Spleen (tissue), 11 donors: Measurements from ENCODE around the gene RHO. TPM values are rescaled to one million over a fixed set of nuclear protein-coding genes. Genes with fewer than 3 reads are reported as not detected.

Experiments used
- DNase-seq: peaks from one replicate; pipeline ENCODE4 v3.0.0-alpha.2; 2020
- H3K27ac ChIP-seq, 8 donors: fragments of 200-600 bp; sonication (generic) in 7 of 8; 1 replicate in 4 of 8; 2 replicates in 4 of 8; pipeline versions ENCODE4 v1.5.0 to v1.8.0; 2016 to 2021; ENCODE audit warnings: inconsistent platforms in 4 of 8, mild to moderate bottlenecking in 4 of 8, moderate library complexity in 1 of 8
- H3K27me3 ChIP-seq, 7 donors: fragments of 200-600 bp; sonication (generic) in 6 of 7; replicated peaks in 1 of 7; 1 replicate in 4 of 7; 2 replicates in 3 of 7; pipeline versions ENCODE4 v1.5.0 to v1.8.0; 2016 to 2021; ENCODE audit warnings: inconsistent platforms in 3 of 7, mild to moderate bottlenecking in 1 of 7
- H3K36me3 ChIP-seq, 6 donors: fragments of 200-600 bp; sonication (generic) in 5 of 6; 1 replicate in 4 of 6; 2 replicates in 2 of 6; pipeline versions ENCODE4 v1.5.0 to v1.8.0; 2016 to 2021; ENCODE audit warnings: inconsistent platforms in 2 of 6
- H3K4me1 ChIP-seq, 6 donors: fragments of 200-600 bp; sonication (generic) in 5 of 6; 1 replicate in 3 of 6; 2 replicates in 3 of 6; pipeline versions ENCODE4 v1.5.0 to v1.8.0; 2016 to 2021; ENCODE audit warnings: inconsistent platforms in 3 of 6
- H3K4me3 ChIP-seq, 8 donors: fragments of 200-600 bp; sonication (generic) in 7 of 8; 1 replicate in 4 of 8; 2 replicates in 4 of 8; pipeline versions ENCODE4 v1.5.0 to v1.8.0; 2016 to 2021; ENCODE audit warnings: inconsistent platforms in 4 of 8, mild to moderate bottlenecking in 4 of 8, moderate library complexity in 2 of 8
- H3K9me3 ChIP-seq, 8 donors: fragments of 200-600 bp; sonication (generic) in 7 of 8; 1 replicate in 4 of 8; 2 replicates in 4 of 8; pipeline versions ENCODE4 v1.5.0 to v1.8.0; 2016 to 2021; ENCODE audit warnings: inconsistent platforms in 4 of 8
- CTCF ChIP-seq, 11 experiments: fragments of 200-600 bp in 7 of 11; fragments of 450-650 bp in 4 of 11; sonication (generic) in 4 of 11; IDR thresholded peaks in 8 of 11; conservative IDR thresholded peaks in 3 of 11; 1 replicate in 7 of 11; 2 replicates in 4 of 11; pipeline versions ENCODE4 v1.4.0 to v1.8.0; 2016 to 2021; ENCODE audit warnings: antibody characterized with exemption in 11 of 11, inconsistent platforms in 4 of 11, mild to moderate bottlenecking in 1 of 11
- POLR2A ChIP-seq, 3 donors: fragments of 450-650 bp; IDR thresholded peaks; one replicate each; pipeline ENCODE4 v1.5.1; 2017; ENCODE audit warnings: antibody characterized with exemption in 3 of 3, mild to moderate bottlenecking in 1 of 3
- POLR2AphosphoS5 ChIP-seq, 3 donors: sonication (generic); formaldehyde crosslinking; IDR thresholded peaks; one replicate each; pipeline ENCODE4 v1.5.1; 2017; ENCODE audit warnings: antibody characterized with exemption in 3 of 3
- WGBS, 5 donors: extraction: QIAGEN DNeasy Blood & Tissue Kit in 3 of 5; methylation state at CpG; one replicate each; pipeline versions ENCODE4 v1.1.5 to v1.1.7; 2013 to 2018; 5-methylcytosine and 5-hydroxymethylcytosine counted together
- intact Hi-C: fragments of 100-400 bp; cut with DNase I; formaldehyde crosslinking; loops from one replicate; pipeline ENCODE4 v1.15.0; 2023; ENCODE audit warnings: low total_unique reads
- polyA plus RNA-seq, 3 donors: library from polyadenylated mRNA; stranded (reverse); fragments of 200-250 nt; gene quantifications; one replicate each; pipeline ENCODE4 v1.2.1, GENCODE V29; 2013
- total RNA-seq, 7 donors: library from RNA; depleted of rRNA in 3 of 7; stranded (reverse); fragments of >200 nt in 3 of 7; fragmentation: NEBNext Ultra II Directional in 4 of 7; extraction: Animal tissue kit (Norgen Biotek cat#: 25700) in 4 of 7; gene quantifications; one replicate each; pipeline versions ENCODE4 v1.1.0 to v1.2.1, GENCODE V29; 2016 to 2021
- donor health status: healthy with polysubstance abuse.
- donor health status: DM: no; HTN: no; CAD: no; lungs with moderate emphysema.
- donor health status: DM: no; HTN: no; CAD: no.
- donor health status: Bipolar disorder and iron deficiency.
- donor health status: healthy.
- donor health status: DM: no; HTN: no; CAD: no.
- donor health status: DM: yes; HTN: yes; CAD: no.

Gene RHO
- total and polyA plus RNA-seq, 10 donors, result not detected

GRCh38 chr3:129582799-129583198 lies 54.4 kb downstream of the RHO start:
- Histone ChIP-seq H3K9me3 (no peaks in the 10 kb centered on the region), H3K36me3 (peaks cover 0 to 93% (median 11%) of the 10 kb centered on the region in 6 donors), H3K4me3 (no peak overlapping the region), H3K27ac (peak overlapping the region in 1 of 8 donors; percentile 21), H3K27me3 (no peaks in the 10 kb centered on the region), H3K4me1 (peaks cover 10 to 79% (median 32%) of the 10 kb centered on the region in 6 donors)
- intact Hi-C loops, result no loop called here
- 68 to 86% (median 74%) methylated on average over 3 to 5 of the region's 5 CpGs for WGBS, 5 donors
- TF ChIP-seq POLR2A (IDR thresholded peaks at IDR 0.05), result no peak
- no peak for TF ChIP-seq CTCF (IDR thresholded peaks at IDR 0.05 in 8 of 11, conservative IDR thresholded peaks at IDR 0.05 in 3 of 11)
- TF ChIP-seq POLR2AphosphoS5 (IDR thresholded peaks at IDR 0.05), result no peak
- no peak for DNase-seq

GRCh38 chr3:129583289-129583688 lies 54.9 kb downstream of the RHO start:
- WGBS, 5 donors, result 77 to 85% (median 82%) methylated on average over 9 of the region's 9 CpGs
- Histone ChIP-seq H3K4me1 (peaks cover 6 to 79% (median 29%) of the 10 kb centered on the region in 6 donors), H3K27ac (peak overlapping the region in 2 of 8 donors; percentile 6 to 21), H3K9me3 (no peaks in the 10 kb centered on the region), H3K27me3 (no peaks in the 10 kb centered on the region), H3K4me3 (no peak overlapping the region), H3K36me3 (peaks cover 0 to 93% (median 11%) of the 10 kb centered on the region in 6 donors)
- TF ChIP-seq POLR2AphosphoS5 (IDR thresholded peaks at IDR 0.05) (no peak), CTCF (IDR thresholded peaks at IDR 0.05 in 8 of 11, conservative IDR thresholded peaks at IDR 0.05 in 3 of 11) (no peak), POLR2A (IDR thresholded peaks at IDR 0.05) (no peak)
- intact Hi-C loops, result no loop called here
- DNase-seq, result no peak

- no peak for DNase-seq
These were observed 56.2 kb downstream of the RHO start for GRCh38 chr3:129584631-129585030.

More at GRCh38 chr3:129584631-129585030, 56.2 kb downstream of the RHO start:
- H3K9me3 ChIP-seq, result no peaks in the 10 kb centered on the region
- H3K36me3 ChIP-seq, result peaks cover 0 to 97% (median 11%) of the 10 kb centered on the region in 6 donors
- H3K4me1 ChIP-seq, result peaks cover 0 to 79% (median 23%) of the 10 kb centered on the region in 6 donors
- WGBS, 5 donors, result 63 to 97% (median 83%) methylated on average over 3 of the region's 3 CpGs
- TF ChIP-seq POLR2AphosphoS5 (IDR thresholded peaks at IDR 0.05), result no peak
- TF ChIP-seq CTCF (IDR thresholded peaks at IDR 0.05 in 8 of 11, conservative IDR thresholded peaks at IDR 0.05 in 3 of 11), result no peak
- TF ChIP-seq POLR2A (IDR thresholded peaks at IDR 0.05), result no peak
- H3K4me3 ChIP-seq, result no peak overlapping the region
- intact Hi-C loops, result no loop called here
- H3K27me3 ChIP-seq, result no peaks in the 10 kb centered on the region
- no peak overlapping the region for H3K27ac ChIP-seq

Other genes with a start within 250 kb of the RHO start
- gene HMCES, start 249.8 kb upstream of the RHO start, total RNA-seq, result 10 to 100 TPM; 24.0 to 31.9 (median 30.7) TPM
- gene HMCES, start 249.8 kb upstream of the RHO start, polyA plus RNA-seq, result 10 to 100 TPM; 16.1 to 60.7 (median 18.8) TPM
- gene EFCAB12, start 100.0 kb upstream of the RHO start, total RNA-seq, result 1 to 10 TPM in 4 of 7 donors, under 1 TPM in 3; 0.52 to 2.1 (median 1.6) TPM
- 1 to 10 TPM in 1 of 3 donors, under 1 TPM in 2; 0.20 to 1.0 (median 0.99) TPM for gene EFCAB12, start 100.0 kb upstream of the RHO start, polyA plus RNA-seq
- 10 to 100 TPM; 47.7 to 72.6 (median 58.4) TPM for gene MBD4, start 88.7 kb upstream of the RHO start, total RNA-seq
- gene MBD4, start 88.7 kb upstream of the RHO start, polyA plus RNA-seq, result 10 to 100 TPM; 40.0 to 52.2 (median 41.4) TPM
- gene IFT122, start 88.4 kb upstream of the RHO start, total RNA-seq, result 10 to 100 TPM; 17.7 to 31.3 (median 25.2) TPM
- gene IFT122, start 88.4 kb upstream of the RHO start, polyA plus RNA-seq, result 1 to 10 TPM; 5.2 to 8.8 (median 8.5) TPM
- not detected for gene H1-8, start 14.5 kb downstream of the RHO start, total RNA-seq
- gene H1-8, start 14.5 kb downstream of the RHO start, polyA plus RNA-seq, result not detected
- 100 to 1,000 TPM; 121 to 238 (median 170) TPM for gene PLXND1, start 78.0 kb downstream of the RHO start, total RNA-seq
- gene PLXND1, start 78.0 kb downstream of the RHO start, polyA plus RNA-seq, result 10 to 100 TPM; 44.4 to 97.9 (median 79.2) TPM